Activated gamma-delta T cell treated with Interleukin-2 at 50 U/mL for 16 hours (primary cell): Measurements from ENCODE around the gene DNAI1.

Source experiments
- DNase-seq: peaks from one replicate; pipeline ENCODE4 v3.0.0-alpha.2; 2020

The DNAI1 gene

GRCh38 chr9:34563262-34563661 lies 104.7 kb downstream of the DNAI1 start:
- DNase-seq, result no peak

GRCh38 chr9:34564617-34565016 lies 106.0 kb downstream of the DNAI1 start:
- no peak for DNase-seq

GRCh38 chr9:34565856-34566255 lies 107.3 kb downstream of the DNAI1 start:
- no peak for DNase-seq

GRCh38 chr9:34566322-34566721 lies 107.7 kb downstream of the DNAI1 start:
- no peak for DNase-seq

- DNase-seq, result no peak
Observed at GRCh38 chr9:34566972-34567371, 108.4 kb downstream of the DNAI1 start.

GRCh38 chr9:34568133-34568532 lies 109.5 kb downstream of the DNAI1 start:
- DNase-seq, result no peak

- DNase-seq, result no peak
Observed at GRCh38 chr9:34568774-34569173, 110.2 kb downstream of the DNAI1 start.

GRCh38 chr9:34570376-34570775 lies 111.8 kb downstream of the DNAI1 start:
- no peak for DNase-seq
